Parathyroid adenoma (tissue), 2 donors: ENCODE measurements around the gene UBR3.

Source experiments
- H2AFZ ChIP-seq: fragments of 300-600 bp; sonication (generic); one replicate; pipeline ENCODE4 v1.7.0; 2017; ENCODE audit warnings: antibody characterized with exemption, mild to moderate bottlenecking
- H3K27ac ChIP-seq: fragments of 300-600 bp; sonication (generic); one replicate; pipeline ENCODE4 v1.7.0; 2017
- H3K27me3 ChIP-seq: fragments of 300-600 bp; sonication (generic); one replicate; pipeline ENCODE4 v1.7.0; 2017; ENCODE audit warnings: low read length; ENCODE audit not compliant: control insufficient read depth, insufficient read depth
- H3K36me3 ChIP-seq: fragments of 300-600 bp; sonication (generic); one replicate; pipeline ENCODE4 v1.7.0; 2017; ENCODE audit warnings: low read length; ENCODE audit not compliant: control insufficient read depth, insufficient read depth
- H3K4me1 ChIP-seq: fragments of 300-600 bp; sonication (generic); one replicate; pipeline ENCODE4 v1.7.0; 2017; ENCODE audit warnings: control low read depth
- H3K4me2 ChIP-seq: fragments of 300-600 bp; sonication (generic); one replicate; pipeline ENCODE4 v1.7.0; 2017; ENCODE audit warnings: low read length
- H3K4me3 ChIP-seq: fragments of 300-600 bp; sonication (generic); one replicate; pipeline ENCODE4 v1.7.0; 2017; ENCODE audit warnings: low read depth, low read length
- H3K79me2 ChIP-seq: fragments of 300-600 bp; sonication (generic); one replicate; pipeline ENCODE4 v1.7.0; 2017; ENCODE audit warnings: control low read depth
- H3K9ac ChIP-seq: fragments of 300-600 bp; sonication (generic); one replicate; pipeline ENCODE4 v1.7.0; 2017; ENCODE audit warnings: mild to moderate bottlenecking
- H3K9me3 ChIP-seq: fragments of 300-600 bp; sonication (generic); one replicate; pipeline ENCODE4 v1.7.0; 2017; ENCODE audit warnings: low read length; ENCODE audit not compliant: control insufficient read depth
- TF ChIP-seq, protein P1 (sequence below): fragments of 300-600 bp; sonication (generic); IDR thresholded peaks from one replicate; pipeline ENCODE4 v1.7.0; 2017; ENCODE audit warnings: antibody characterized with exemption, mild to moderate bottlenecking
- donor health status: primary hyperparathyroidism.

UBR3 gene

DNA sequence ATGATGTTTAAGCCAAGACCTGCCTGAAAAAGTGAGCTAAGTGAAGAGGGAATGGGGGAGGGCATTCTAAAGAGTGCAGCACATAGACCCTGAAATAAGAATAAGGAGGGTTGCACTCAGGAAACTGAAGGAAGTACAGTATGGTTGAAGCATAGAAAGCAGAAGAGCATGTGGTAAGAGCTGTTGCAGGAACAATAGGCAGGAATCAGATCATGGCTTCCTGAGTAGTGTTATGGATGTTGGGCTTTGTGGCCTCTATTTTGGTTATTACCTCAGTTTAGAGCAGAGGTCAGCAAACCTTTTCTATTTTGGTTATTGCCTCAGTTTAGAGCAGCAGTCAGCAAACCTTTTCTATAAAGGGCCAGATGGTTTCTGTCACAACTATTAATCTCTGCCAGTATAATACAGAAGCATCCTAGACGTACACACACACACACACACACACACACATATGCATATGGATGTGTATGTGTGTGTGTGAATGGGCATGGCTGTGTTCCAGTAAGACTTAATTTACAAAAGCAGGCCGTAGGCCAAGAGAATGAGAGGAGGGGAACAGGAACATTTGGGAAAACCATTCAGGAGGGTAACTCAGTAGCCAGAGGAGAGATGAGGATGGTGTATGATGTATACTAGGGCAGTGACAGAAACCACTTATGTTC, 259.6 kb downstream of the UBR3 start:
- no peak overlapping the region for H3K4me3 ChIP-seq
- no peak overlapping the region for H3K4me2 ChIP-seq
- TF ChIP-seq, protein P1, sequence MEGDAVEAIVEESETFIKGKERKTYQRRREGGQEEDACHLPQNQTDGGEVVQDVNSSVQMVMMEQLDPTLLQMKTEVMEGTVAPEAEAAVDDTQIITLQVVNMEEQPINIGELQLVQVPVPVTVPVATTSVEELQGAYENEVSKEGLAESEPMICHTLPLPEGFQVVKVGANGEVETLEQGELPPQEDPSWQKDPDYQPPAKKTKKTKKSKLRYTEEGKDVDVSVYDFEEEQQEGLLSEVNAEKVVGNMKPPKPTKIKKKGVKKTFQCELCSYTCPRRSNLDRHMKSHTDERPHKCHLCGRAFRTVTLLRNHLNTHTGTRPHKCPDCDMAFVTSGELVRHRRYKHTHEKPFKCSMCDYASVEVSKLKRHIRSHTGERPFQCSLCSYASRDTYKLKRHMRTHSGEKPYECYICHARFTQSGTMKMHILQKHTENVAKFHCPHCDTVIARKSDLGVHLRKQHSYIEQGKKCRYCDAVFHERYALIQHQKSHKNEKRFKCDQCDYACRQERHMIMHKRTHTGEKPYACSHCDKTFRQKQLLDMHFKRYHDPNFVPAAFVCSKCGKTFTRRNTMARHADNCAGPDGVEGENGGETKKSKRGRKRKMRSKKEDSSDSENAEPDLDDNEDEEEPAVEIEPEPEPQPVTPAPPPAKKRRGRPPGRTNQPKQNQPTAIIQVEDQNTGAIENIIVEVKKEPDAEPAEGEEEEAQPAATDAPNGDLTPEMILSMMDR, result no peak
- no peaks in the 10 kb centered on the region for H3K27me3 ChIP-seq
- no peak overlapping the region for H3K27ac ChIP-seq
- H3K36me3 ChIP-seq, result no peaks in the 10 kb centered on the region
- H3K9me3 ChIP-seq, result no peaks in the 10 kb centered on the region
- H2AFZ ChIP-seq, result no peak overlapping the region
- H3K9ac ChIP-seq, result no peak overlapping the region
- peaks cover 7% of the 10 kb centered on the region for H3K4me1 ChIP-seq
- H3K79me2 ChIP-seq, result no peaks in the 10 kb centered on the region

DNA sequence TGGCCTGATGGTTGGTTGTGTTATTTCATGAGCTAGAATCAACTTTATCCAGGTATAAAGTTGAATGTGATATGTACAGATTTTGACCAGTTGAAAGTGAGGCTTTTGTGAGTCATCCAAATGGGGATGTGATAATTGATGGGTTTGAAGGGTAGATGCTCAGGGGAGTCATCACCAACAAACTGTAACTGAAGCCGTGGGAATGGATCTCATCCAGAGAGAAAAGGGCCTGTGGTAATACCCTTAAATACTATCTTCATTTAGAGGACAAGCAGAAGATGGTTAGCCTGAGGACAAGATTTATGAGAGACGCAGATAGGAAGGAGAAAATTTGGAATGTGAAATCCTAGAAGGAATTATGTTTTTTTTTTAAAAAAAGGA, 260.1 kb downstream of the UBR3 start:
- H3K4me3 ChIP-seq, result no peak overlapping the region
- H3K27me3 ChIP-seq, result no peaks in the 10 kb centered on the region
- H2AFZ ChIP-seq, result no peak overlapping the region
- H3K4me1 ChIP-seq, result peaks cover 7% of the 10 kb centered on the region
- TF ChIP-seq, protein P1, result no peak
- H3K27ac ChIP-seq, result no peak overlapping the region
- no peaks in the 10 kb centered on the region for H3K9me3 ChIP-seq
- no peaks in the 10 kb centered on the region for H3K79me2 ChIP-seq
- H3K9ac ChIP-seq, result no peak overlapping the region
- H3K4me2 ChIP-seq, result no peak overlapping the region
- H3K36me3 ChIP-seq, result no peaks in the 10 kb centered on the region

DNA sequence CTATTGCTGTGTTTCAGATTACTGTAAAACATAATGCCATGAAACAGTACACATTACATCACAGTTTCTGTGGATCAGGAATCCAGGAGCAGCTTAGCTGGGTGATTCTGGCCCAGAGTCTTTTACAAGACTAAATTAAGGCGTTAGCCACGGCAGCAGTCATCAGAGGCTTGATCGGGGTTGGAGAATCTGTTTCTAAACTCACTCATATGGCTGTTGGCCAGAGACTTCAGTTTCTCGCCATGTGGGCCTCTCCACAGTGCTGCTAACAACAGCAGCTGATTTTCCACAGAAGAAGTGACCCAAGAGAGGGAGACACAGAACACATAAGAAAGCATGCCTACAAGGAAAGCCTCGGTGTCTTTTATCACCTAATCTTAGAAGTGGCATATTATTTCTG, 261.5 kb downstream of the UBR3 start:
- no peaks in the 10 kb centered on the region for H3K9me3 ChIP-seq
- H3K27ac ChIP-seq, result peak overlapping the region; percentile 12
- no peak overlapping the region for H3K4me2 ChIP-seq
- H3K27me3 ChIP-seq, result no peaks in the 10 kb centered on the region
- no peak overlapping the region for H3K4me3 ChIP-seq
- H3K9ac ChIP-seq, result no peak overlapping the region
- TF ChIP-seq, protein P1, result no peak
- H3K36me3 ChIP-seq, result no peaks in the 10 kb centered on the region
- peaks cover 7% of the 10 kb centered on the region for H3K4me1 ChIP-seq
- no peak overlapping the region for H2AFZ ChIP-seq
- no peaks in the 10 kb centered on the region for H3K79me2 ChIP-seq

DNA sequence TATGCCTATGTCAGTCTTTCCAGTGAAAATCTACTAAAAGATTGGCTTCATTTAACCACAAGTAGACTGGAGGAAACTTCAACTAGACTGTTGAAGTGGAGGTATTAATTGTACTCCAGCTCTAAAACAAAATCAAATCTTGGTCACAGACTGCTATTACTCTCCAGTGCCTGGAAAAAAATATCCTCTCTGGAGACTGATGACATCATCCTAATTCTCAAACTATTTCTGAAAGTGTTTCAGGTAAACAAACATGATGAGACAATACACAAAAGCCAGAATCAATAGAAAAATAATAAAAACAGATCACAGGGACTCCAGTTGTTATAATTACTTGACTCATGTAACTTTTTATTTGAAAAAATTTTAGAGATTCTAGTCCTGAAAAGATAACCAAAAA, 263.0 kb downstream of the UBR3 start:
- Histone ChIP-seq H3K4me3 (no peak overlapping the region), H3K79me2 (no peaks in the 10 kb centered on the region), H3K4me1 (peaks cover 7% of the 10 kb centered on the region), H2AFZ (no peak overlapping the region), H3K36me3 (no peaks in the 10 kb centered on the region), H3K9me3 (no peaks in the 10 kb centered on the region), H3K27ac (no peak overlapping the region), H3K4me2 (no peak overlapping the region), H3K9ac (no peak overlapping the region), H3K27me3 (no peaks in the 10 kb centered on the region)
- TF ChIP-seq, protein P1, result no peak

DNA sequence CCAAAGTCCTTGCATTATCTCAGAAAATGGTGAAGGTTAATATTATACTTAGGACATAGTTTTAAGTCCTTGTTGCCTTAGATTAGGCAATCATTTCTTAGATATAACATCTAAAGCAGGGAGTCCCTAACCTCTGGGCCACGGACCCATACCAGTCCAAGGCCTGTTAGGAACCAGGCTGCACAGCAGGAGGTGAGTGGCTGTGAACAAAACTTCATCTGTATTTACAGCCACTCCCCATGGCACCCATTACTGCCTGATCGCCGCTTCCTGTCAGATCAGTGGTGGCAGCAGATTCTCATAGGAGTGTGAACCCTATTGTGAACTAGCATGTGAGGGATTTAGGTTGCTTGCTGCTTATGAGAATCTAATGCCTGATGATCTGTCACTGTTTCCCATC, 264.2 kb downstream of the UBR3 start:
- Histone ChIP-seq H3K27me3 (no peaks in the 10 kb centered on the region), H2AFZ (no peak overlapping the region), H3K36me3 (no peaks in the 10 kb centered on the region), H3K79me2 (no peaks in the 10 kb centered on the region), H3K4me3 (no peak overlapping the region), H3K27ac (no peak overlapping the region), H3K4me1 (peaks cover 7% of the 10 kb centered on the region), H3K9ac (no peak overlapping the region), H3K9me3 (no peaks in the 10 kb centered on the region), H3K4me2 (no peak overlapping the region)
- TF ChIP-seq, protein P1, result no peak
